Ectodermal cell (in vitro differentiated cells): ENCODE results near the gene HTR3C.
"Not testable (repeated sequence)": the region's sequence is repeated elsewhere in the genome, so short reads cannot be mapped to it uniquely, and the experiment has no call there.

Source experiments
- H3K27ac ChIP-seq: 2 replicates; pipeline ENCODE4 v1.7.0; 2013; ENCODE audit warnings: mild to moderate bottlenecking, low read depth, low read length; ENCODE audit not compliant: insufficient read depth, poor library complexity, severe bottlenecking
- H3K27me3 ChIP-seq: 2 replicates; pipeline ENCODE4 v1.7.0; 2013; ENCODE audit warnings: mild to moderate bottlenecking, low read length; ENCODE audit not compliant: insufficient read depth, control insufficient read depth, poor library complexity, severe bottlenecking
- H3K36me3 ChIP-seq: one replicate; pipeline ENCODE4 v1.7.0; 2013; ENCODE audit warnings: low read length; ENCODE audit not compliant: control insufficient read depth, insufficient read depth
- H3K4me1 ChIP-seq: one replicate; pipeline ENCODE4 v1.7.0; 2013; ENCODE audit warnings: low read length; ENCODE audit not compliant: control insufficient read depth, insufficient read depth
- H3K4me3 ChIP-seq: 2 replicates; pipeline ENCODE4 v1.7.0; 2013; ENCODE audit warnings: low read depth, low read length, control low read depth; ENCODE audit not compliant: insufficient read depth
- H3K9me3 ChIP-seq: 2 replicates; pipeline ENCODE4 v1.7.0; 2013; ENCODE audit warnings: mild to moderate bottlenecking, low read length, moderate library complexity; ENCODE audit not compliant: control insufficient read depth
- WGBS, 2 experiments: methylation state at CpG; one replicate each; pipeline ENCODE4 v1.1.7; 2013; ENCODE audit warnings: missing lambda C conversion rate in 2 of 2; 5-methylcytosine and 5-hydroxymethylcytosine counted together

The HTR3C gene

DNA sequence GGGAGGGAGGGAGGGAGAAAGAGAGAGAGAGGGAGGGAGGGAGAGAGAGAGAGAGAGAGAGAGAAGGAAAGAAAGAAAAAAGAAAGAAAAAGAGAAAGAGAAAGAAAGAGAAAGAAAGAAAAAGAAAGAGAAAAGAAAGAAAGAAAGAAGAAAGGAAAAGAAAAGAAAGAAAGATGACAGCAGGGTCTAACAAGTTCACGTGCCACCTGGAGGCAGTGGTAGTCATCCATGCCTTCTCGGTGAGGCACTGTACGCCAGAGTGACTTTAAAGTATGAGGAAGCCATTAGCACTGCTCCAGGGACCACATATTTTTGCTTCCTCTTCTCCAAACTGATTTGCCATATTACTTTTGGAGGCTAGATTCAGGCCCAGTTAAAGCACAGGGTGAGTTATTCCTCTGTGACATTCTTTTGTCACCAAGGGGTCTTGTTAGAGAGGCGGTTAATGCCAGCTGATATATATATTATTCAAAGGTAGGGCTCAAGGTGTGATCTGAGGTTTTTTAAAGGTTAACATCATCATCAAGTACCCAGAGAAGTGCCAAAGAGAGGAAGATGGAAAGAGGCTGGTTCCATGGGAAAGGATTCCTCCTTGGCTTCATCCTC lies 21.6 kb upstream of the HTR3C start, which contains the start of gene HTR3D:
Gene HTR3D (plus strand): TSS at position 556 of the 606 bp plus-strand sequence. CDS start 0 bp downstream, at position 556.
- WGBS, 2 experiments, result 78 to 81% methylated on average over 4 of the region's 4 CpGs
- H3K36me3 ChIP-seq, result no peaks in the 10 kb centered on the region
- H3K4me1 ChIP-seq, result no peaks in the 10 kb centered on the region
- H3K27ac ChIP-seq, result no peak within 1 kb of the TSS
- H3K9me3 ChIP-seq, result no peaks in the 10 kb centered on the region
- no peak within 1 kb of the TSS for H3K4me3 ChIP-seq
- no peaks in the 10 kb centered on the region for H3K27me3 ChIP-seq

DNA sequence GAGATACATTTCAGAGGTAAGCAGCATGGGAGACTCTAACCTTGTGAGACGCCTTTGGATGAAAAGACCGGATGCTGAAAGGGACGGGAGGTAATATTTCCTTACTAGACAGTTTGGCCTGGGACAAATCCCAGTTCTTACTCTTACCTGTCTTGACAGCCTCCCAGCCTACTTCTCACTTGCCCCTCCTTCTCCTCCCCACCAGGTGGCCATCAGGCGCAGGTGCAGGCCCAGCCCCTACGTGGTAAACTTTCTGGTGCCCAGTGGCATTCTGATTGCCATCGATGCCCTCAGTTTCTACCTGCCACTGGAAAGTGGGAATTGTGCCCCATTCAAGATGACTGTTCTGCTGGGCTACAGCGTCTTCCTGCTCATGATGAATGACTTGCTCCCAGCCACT lies 15.0 kb upstream of the HTR3C start:
- no peak overlapping the region for H3K27ac ChIP-seq
- H3K27me3 ChIP-seq, result no peaks in the 10 kb centered on the region
- H3K4me1 ChIP-seq, result no peaks in the 10 kb centered on the region
- H3K36me3 ChIP-seq, result no peaks in the 10 kb centered on the region
- 76 to 81% methylated on average over 7 of the region's 7 CpGs for WGBS, 2 experiments
- no peaks in the 10 kb centered on the region for H3K9me3 ChIP-seq
- no peak overlapping the region for H3K4me3 ChIP-seq

DNA sequence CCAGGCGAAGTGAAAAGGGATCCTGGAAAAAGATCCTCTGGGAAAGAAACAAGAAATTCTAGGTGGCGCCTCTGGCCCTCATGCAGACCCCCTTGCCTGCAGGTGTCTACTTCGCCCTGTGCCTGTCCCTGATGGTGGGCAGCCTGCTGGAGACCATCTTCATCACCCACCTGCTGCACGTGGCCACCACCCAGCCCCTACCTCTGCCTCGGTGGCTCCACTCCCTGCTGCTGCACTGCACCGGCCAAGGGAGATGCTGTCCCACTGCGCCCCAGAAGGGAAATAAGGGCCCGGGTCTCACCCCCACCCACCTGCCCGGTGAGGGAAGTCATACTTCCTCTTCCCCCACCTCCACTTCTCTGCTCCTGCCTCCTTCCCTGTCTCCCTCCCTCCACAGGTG lies 14.5 kb upstream of the HTR3C start:
- not testable (repeated sequence) for H3K4me1 ChIP-seq, H3K27me3 ChIP-seq, H3K27ac ChIP-seq, H3K9me3 ChIP-seq, H3K36me3 ChIP-seq, H3K4me3 ChIP-seq
- WGBS, 2 experiments, result 86 to 92% methylated on average over 7 to 9 of the region's 9 CpGs

DNA sequence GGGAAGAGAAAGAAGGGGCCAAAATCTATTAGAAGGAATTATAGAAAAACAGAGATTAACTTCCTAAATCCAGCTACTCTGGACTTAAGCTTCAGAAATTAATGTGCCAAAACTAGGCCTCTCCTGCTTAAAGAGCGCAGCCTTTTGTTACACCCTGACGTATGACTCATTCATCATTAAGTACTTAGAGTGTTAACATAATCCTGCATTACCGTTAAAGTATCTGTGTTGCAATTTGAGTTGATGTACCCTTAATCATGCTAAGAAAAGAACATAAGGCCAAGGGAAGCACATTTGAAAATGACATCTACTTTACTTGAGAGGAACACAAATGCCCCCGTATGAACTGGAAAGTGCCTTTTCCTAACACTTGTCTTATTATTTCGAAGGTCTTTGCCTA lies 13.4 kb upstream of the HTR3C start:
- Histone ChIP-seq H3K36me3 (no peaks in the 10 kb centered on the region), H3K4me1 (no peaks in the 10 kb centered on the region), H3K9me3 (no peaks in the 10 kb centered on the region), H3K27ac (no peak overlapping the region), H3K4me3 (no peak overlapping the region), H3K27me3 (no peaks in the 10 kb centered on the region)
- 88 to 94% methylated on average over 5 of the region's 5 CpGs for WGBS, 2 experiments

DNA sequence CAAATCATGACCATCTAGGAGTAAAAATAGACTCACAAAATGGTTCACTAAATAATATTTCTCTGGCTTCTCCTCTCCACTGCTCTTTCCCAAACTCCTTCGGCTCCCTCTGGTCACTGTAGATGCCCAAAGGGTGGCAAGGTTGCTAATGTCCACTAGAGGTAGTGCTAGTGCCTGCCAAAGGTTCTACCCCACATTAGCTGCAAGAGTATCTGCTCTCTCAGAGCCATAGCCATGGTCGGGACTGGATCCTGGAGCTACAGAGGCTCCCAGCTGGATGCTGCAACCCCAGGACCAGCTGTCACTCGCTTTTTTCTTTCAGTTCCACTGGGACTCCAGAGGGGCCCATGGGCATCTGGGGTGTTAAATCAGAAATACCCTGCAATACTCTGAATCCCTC lies 12.8 kb upstream of the HTR3C start:
- Histone ChIP-seq H3K4me3 (no peak overlapping the region), H3K36me3 (no peaks in the 10 kb centered on the region), H3K27me3 (no peaks in the 10 kb centered on the region), H3K27ac (no peak overlapping the region), H3K9me3 (no peaks in the 10 kb centered on the region), H3K4me1 (no peaks in the 10 kb centered on the region)
- 48 to 52% methylated on average over 3 of the region's 3 CpGs for WGBS, 2 experiments

DNA sequence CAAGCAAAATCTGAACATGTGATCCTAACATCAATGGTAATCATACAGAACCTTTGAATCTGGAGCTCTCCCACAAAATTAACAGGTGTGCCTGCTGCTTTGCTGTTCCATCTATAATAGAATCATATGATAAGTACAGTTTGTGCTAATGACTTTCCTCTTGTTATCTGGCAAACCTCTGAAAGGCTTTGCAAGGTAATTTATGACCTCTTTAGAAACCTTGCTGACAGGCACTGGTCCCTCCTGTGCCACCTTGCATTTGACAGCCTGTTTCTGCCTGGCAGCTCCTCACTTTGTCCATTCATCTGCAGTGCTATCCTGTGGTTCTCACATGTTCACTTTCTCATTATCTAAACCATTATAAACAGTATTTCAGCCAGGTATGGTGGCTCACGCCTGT lies 10.2 kb upstream of the HTR3C start:
- H3K9me3 ChIP-seq, result no peaks in the 10 kb centered on the region
- WGBS, 2 experiments, result 91 to 92% methylated on average over 1 of the region's 1 CpG
- H3K36me3 ChIP-seq, result no peaks in the 10 kb centered on the region
- no peak overlapping the region for H3K27ac ChIP-seq
- no peak overlapping the region for H3K4me3 ChIP-seq
- no peaks in the 10 kb centered on the region for H3K4me1 ChIP-seq
- H3K27me3 ChIP-seq, result no peaks in the 10 kb centered on the region

DNA sequence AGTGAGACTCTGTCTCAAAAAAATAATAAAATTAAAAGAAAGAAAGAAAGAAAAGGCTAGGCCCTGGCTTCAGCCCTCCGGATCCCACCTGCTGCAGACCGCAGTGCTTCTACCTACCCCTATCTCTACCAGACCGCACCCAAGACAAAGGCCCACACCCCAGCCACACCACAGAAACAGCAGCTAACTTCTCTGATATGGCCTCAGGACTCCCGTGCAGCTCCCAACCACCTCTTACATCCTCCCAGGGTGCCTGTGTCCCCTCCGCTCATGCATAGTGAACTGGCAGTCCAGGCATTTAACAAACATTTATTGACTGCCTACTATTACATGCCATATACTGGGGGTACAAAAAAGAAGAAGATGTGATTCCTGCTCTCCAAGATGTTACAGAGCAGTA lies 6.9 kb upstream of the HTR3C start:
- WGBS, 2 experiments, result 96 to 97% methylated on average over 5 of the region's 5 CpGs

DNA sequence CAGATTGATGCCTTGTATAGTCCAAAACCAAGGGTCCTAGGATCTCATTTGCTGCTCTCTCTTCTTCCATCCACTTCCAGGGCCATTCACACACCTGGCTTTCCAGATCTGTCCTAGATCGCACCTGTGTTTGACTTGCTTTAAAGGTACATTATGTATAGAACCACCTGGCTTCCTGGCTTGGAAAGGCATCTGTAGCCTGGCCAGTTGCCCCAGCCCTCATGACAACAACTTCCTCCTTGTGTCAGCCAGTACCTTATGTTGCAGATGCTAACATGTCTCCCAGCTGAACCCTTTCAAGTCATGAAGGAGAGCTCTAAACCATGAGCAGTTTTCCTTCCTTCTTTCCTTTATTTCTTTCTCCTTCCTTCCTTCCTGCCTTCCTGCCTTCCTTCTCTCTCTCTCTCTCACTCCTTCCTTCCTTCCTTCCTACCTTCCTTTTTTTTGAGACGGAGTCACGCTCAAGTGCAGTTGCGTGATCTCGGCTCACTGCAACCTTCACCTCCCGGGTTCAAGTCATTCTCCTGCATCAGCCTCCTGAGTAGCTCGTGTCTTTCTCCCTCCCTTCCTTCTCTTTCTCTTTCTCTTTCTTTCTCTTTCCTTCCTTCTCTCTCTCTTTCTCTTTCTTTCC lies 2.5 kb upstream of the HTR3C start:
- H3K4me1 ChIP-seq, result no peaks in the 10 kb centered on the region
- H3K9me3 ChIP-seq, result no peaks in the 10 kb centered on the region
- H3K36me3 ChIP-seq, result no peaks in the 10 kb centered on the region
- H3K4me3 ChIP-seq, result no peak overlapping the region
- H3K27me3 ChIP-seq, result no peaks in the 10 kb centered on the region
- no peak overlapping the region for H3K27ac ChIP-seq
- WGBS, 2 experiments, result 89 to 91% methylated on average over 7 of the region's 7 CpGs

More for the DNA sequence above, 6.9 kb upstream of the HTR3C start:
- H3K27me3 ChIP-seq, result no peaks in the 10 kb centered on the region
- no peaks in the 10 kb centered on the region for H3K9me3 ChIP-seq
- H3K27ac ChIP-seq, result no peak overlapping the region
- no peak overlapping the region for H3K4me3 ChIP-seq
- H3K4me1 ChIP-seq, result no peaks in the 10 kb centered on the region
- H3K36me3 ChIP-seq, result no peaks in the 10 kb centered on the region

DNA sequence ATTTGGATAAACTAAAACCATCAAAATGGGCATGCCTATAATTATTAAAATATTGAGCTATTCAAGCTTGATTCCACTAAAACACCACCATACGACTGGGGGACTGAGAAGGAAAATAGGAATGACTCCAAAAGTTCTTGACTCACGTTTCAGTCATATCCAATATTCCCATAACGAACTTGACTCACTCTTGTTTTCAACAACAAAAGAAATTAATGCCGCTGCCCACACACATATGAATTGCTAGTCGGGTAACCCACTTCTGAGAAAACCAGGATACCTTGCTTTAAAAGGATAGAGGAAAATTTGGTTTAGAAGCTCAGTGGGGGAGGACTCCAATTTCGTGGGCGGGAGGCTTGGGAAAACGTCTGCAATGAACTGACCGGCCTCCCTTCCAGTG lies 5.2 kb downstream of the HTR3C start:
- no peaks in the 10 kb centered on the region for H3K27me3 ChIP-seq
- H3K4me1 ChIP-seq, result no peaks in the 10 kb centered on the region
- no peaks in the 10 kb centered on the region for H3K9me3 ChIP-seq
- H3K27ac ChIP-seq, result no peak overlapping the region
- H3K36me3 ChIP-seq, result no peaks in the 10 kb centered on the region
- 83 to 85% methylated on average over 9 of the region's 9 CpGs for WGBS, 2 experiments
- no peak overlapping the region for H3K4me3 ChIP-seq

DNA sequence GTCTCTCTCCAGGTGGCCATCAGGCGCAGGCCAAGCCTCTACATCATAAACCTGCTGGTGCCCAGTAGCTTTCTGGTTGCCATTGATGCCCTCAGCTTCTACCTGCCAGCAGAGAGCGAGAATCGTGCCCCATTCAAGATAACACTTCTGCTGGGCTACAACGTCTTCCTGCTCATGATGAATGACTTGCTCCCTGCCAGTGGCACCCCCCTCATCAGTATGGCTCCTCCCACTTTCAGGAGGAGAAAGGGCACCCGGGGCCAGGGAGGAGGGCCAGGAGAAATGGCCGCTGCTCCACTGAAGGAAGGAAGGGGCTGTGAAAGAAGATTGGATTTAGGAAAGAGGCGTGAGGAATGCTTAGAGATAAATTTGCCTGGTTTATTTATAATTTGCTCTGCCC lies 6.6 kb downstream of the HTR3C start:
- 79 to 82% methylated on average over 7 of the region's 7 CpGs for WGBS, 2 experiments
- H3K27ac ChIP-seq, result no peak overlapping the region
- no peak overlapping the region for H3K4me3 ChIP-seq
- no peaks in the 10 kb centered on the region for H3K4me1 ChIP-seq
- H3K27me3 ChIP-seq, result no peaks in the 10 kb centered on the region
- H3K9me3 ChIP-seq, result no peaks in the 10 kb centered on the region
- no peaks in the 10 kb centered on the region for H3K36me3 ChIP-seq
